Fibroblast of lung (primary cell): Measurements from ENCODE around the gene HIP1.
"Not testable (repeated sequence)": the region's sequence is repeated elsewhere in the genome, so short reads cannot be mapped to it uniquely, and the experiment has no call there.

Experiments used
- CTCF ChIP-seq, 2 donors: IDR thresholded peaks in 1 of 2; conservative IDR thresholded peaks in 1 of 2; 1 replicate in 1 of 2; 2 replicates in 1 of 2; pipeline ENCODE4 v1.5.1; 2011 to 2012; ENCODE audit warnings: low read length in 2 of 2, control low read depth in 1 of 2, inconsistent platforms in 1 of 2, low read depth in 1 of 2, mild to moderate bottlenecking in 1 of 2
- EZH2 ChIP-seq: IDR thresholded peaks from 2 replicates; pipeline ENCODE4 v1.5.1; 2012; ENCODE audit warnings: low read length, control low read depth, mild to moderate bottlenecking; ENCODE audit errors: missing control alignments

- TF ChIP-seq CTCF (conservative IDR thresholded peaks at IDR 0.05 in 1 of 2, IDR thresholded peaks at IDR 0.05 in 1 of 2; ENCODE audit: low read depth in 1 of 2, low read length in 2 of 2); EZH2: not testable (repeated sequence)
Measured at GRCh38 chr7:75485355-75485978, 253.3 kb downstream of the HIP1 start.
